B cell (primary cell): ENCODE data around the gene ROR2. TPM values are rescaled to one million over a fixed set of nuclear protein-coding genes. Genes with fewer than 3 reads are reported as not detected.

Source experiments
- ATAC-seq: fragments of 200-7000 bp; cut with Tn5 transposase; one replicate; pipeline ENCODE4 v1.10.0; 2021; ENCODE audit warnings: low read depth, mild to moderate bottlenecking, moderate number of reproducible peaks, moderate library complexity
- CTCF ChIA-PET: fragments of 350-600 bp; sonication (Branson Sonifier 250); formaldehyde crosslinking; loops from one replicate; lab custom pipeline; 2021; ENCODE audit warnings: antibody characterized with exemption, inconsistent platforms; lab: Charles Lee
- POLR2A ChIA-PET: fragments of 350-600 bp; sonication (Branson Sonifier 250); formaldehyde crosslinking; loops from one replicate; lab custom pipeline; 2021; ENCODE audit warnings: antibody characterized with exemption; lab: Charles Lee
- DNase-seq: peaks from one replicate; pipeline ENCODE4 v3.0.0; 2013
- H2AFZ ChIP-seq: 2 replicates; pipeline ENCODE4 v1.6.1; 2012; ENCODE audit warnings: mild to moderate bottlenecking, low read depth, low read length; ENCODE audit not compliant: insufficient read depth, poor library complexity, severe bottlenecking
- H3K27ac ChIP-seq, 2 donors: 1 replicate in 1 of 2; 2 replicates in 1 of 2; pipeline ENCODE4 v1.5.1; 2012 to 2013; ENCODE audit warnings: low read length in 2 of 2, mild to moderate bottlenecking in 2 of 2, moderate library complexity in 1 of 2
- H3K27me3 ChIP-seq, 4 experiments: fragments of 200-600 bp in 1 of 4; sonication (generic) in 1 of 4; replicated peaks in 1 of 4; 1 replicate in 2 of 4; 2 replicates in 2 of 4; pipeline versions ENCODE4 v1.6.1 to v1.7.0; 2013 to 2016; ENCODE audit warnings: low read length in 3 of 4, mild to moderate bottlenecking in 2 of 4, mixed read lengths in 1 of 4, moderate library complexity in 1 of 4; ENCODE audit not compliant: insufficient read depth in 4 of 4, control insufficient read depth in 3 of 4; ENCODE audit errors: control extremely low read depth in 1 of 4
- H3K36me3 ChIP-seq, 2 experiments: replicated peaks in 1 of 2; 1 replicate in 1 of 2; 2 replicates in 1 of 2; pipeline versions ENCODE4 v1.6.1 to v1.7.1; 2013; ENCODE audit warnings: low read length in 1 of 2; ENCODE audit not compliant: insufficient read depth in 2 of 2, control insufficient read depth in 1 of 2; ENCODE audit errors: control extremely low read depth in 1 of 2, extremely low read depth in 1 of 2
- H3K4me1 ChIP-seq, 2 donors: fragments of 200-600 bp in 1 of 2; sonication (generic) in 1 of 2; 1 replicate in 1 of 2; 2 replicates in 1 of 2; pipeline versions ENCODE4 v1.5.1 to v1.6.1; 2013 to 2017; ENCODE audit warnings: low read length in 2 of 2; ENCODE audit not compliant: control insufficient read depth in 2 of 2, insufficient read depth in 2 of 2
- H3K4me2 ChIP-seq: replicated peaks from 2 replicates; pipeline ENCODE3; 2012; ENCODE audit warnings: mild to moderate bottlenecking, low read depth, low read length; ENCODE audit not compliant: poor library complexity, severe bottlenecking
- H3K4me3 ChIP-seq, 5 experiments: fragments of 200-600 bp in 1 of 5; sonication (generic) in 1 of 5; 1 replicate in 3 of 5; 2 replicates in 2 of 5; pipeline versions ENCODE4 v1.5.1 to v1.7.0; 2011 to 2016; ENCODE audit warnings: low read length in 4 of 5, mild to moderate bottlenecking in 4 of 5, low read depth in 2 of 5, control low read depth in 1 of 5, moderate library complexity in 1 of 5; ENCODE audit not compliant: insufficient read depth in 1 of 5; ENCODE audit errors: control extremely low read depth in 1 of 5, extremely low read depth in 1 of 5
- H3K79me2 ChIP-seq: fragments of 200-600 bp; sonication (generic); one replicate; pipeline ENCODE4 v1.6.0; 2016; ENCODE audit warnings: low read length; ENCODE audit not compliant: control insufficient read depth, insufficient read depth
- H3K9ac ChIP-seq: fragments of 200-600 bp; sonication (generic); 2 replicates; pipeline ENCODE4 v1.6.1; 2017; ENCODE audit warnings: mild to moderate bottlenecking, low read length, moderate library complexity
- H3K9me3 ChIP-seq, 3 donors: one replicate each; pipeline versions ENCODE4 v1.6.1 to v1.7.1; 2013; ENCODE audit warnings: low read length in 2 of 3; ENCODE audit not compliant: control insufficient read depth in 2 of 3, insufficient read depth in 1 of 3; ENCODE audit errors: control extremely low read depth in 1 of 3
- H4K20me1 ChIP-seq: 2 replicates; pipeline ENCODE4 v1.6.0; 2012; ENCODE audit warnings: mild to moderate bottlenecking, low read length; ENCODE audit not compliant: insufficient read depth, control insufficient read depth, poor library complexity, severe bottlenecking
- H3K27ac Mint-ChIP-seq: one replicate; pipeline ENCODE4 v1.8.0; 2021; ENCODE audit warnings: mixed read lengths
- H3K27me3 Mint-ChIP-seq: one replicate; pipeline ENCODE4 v1.8.0; 2021; ENCODE audit warnings: mixed read lengths
- H3K4me1 Mint-ChIP-seq: one replicate; pipeline ENCODE4 v1.8.0; 2021; ENCODE audit warnings: mixed read lengths
- H3K4me3 Mint-ChIP-seq: one replicate; pipeline ENCODE4 v1.8.0; 2021; ENCODE audit warnings: mixed read lengths
- H3K9me3 Mint-ChIP-seq: one replicate; pipeline ENCODE4 v1.8.0; 2022; ENCODE audit warnings: mixed read lengths; ENCODE audit not compliant: insufficient read depth
- EZH2 ChIP-seq: IDR thresholded peaks from 2 replicates; pipeline ENCODE4 v1.6.1; 2012; ENCODE audit warnings: borderline replicate concordance, low read depth, mild to moderate bottlenecking, moderate library complexity, low read length; ENCODE audit not compliant: insufficient read depth, poor library complexity, severe bottlenecking
- WGBS: methylation state at CpG from one replicate; pipeline ENCODE4 v1.1.5; 2013; ENCODE audit warnings: missing lambda C conversion rate; ENCODE audit not compliant: insufficient coverage; 5-methylcytosine and 5-hydroxymethylcytosine counted together
- intact Hi-C: fragments of 100-400 bp; cut with micrococcal nuclease; formaldehyde crosslinking; loops from one replicate; pipeline ENCODE4 v1.10.0; 2022
- polyA plus RNA-seq: library from polyadenylated mRNA; depleted of rRNA; stranded (reverse); fragments of >200 nt; gene quantifications from 2 replicates; pipeline ENCODE4 v1.2.3, GENCODE V29; 2012
- total RNA-seq, 2 donors: library from RNA; stranded (reverse); fragments of 120-200 nt in 1 of 2; gene quantifications; 1 replicate in 1 of 2; 2 replicates in 1 of 2; pipeline versions ENCODE4 v1.2.3 to v1.2.4, GENCODE V29; 2013 to 2022
- TF ChIP-seq, protein P1 (sequence below): fragments of 200-600 bp; IDR thresholded peaks from one replicate; pipeline ENCODE4 v1.8.0; 2022; ENCODE audit warnings: antibody characterized with exemption, mild to moderate bottlenecking

ROR2 gene
- total and polyA plus RNA-seq, 2 donors (not counting 1 experiment from before 2014, with no cell fraction given), result 0.21 to 0.49 TPM

DNA sequence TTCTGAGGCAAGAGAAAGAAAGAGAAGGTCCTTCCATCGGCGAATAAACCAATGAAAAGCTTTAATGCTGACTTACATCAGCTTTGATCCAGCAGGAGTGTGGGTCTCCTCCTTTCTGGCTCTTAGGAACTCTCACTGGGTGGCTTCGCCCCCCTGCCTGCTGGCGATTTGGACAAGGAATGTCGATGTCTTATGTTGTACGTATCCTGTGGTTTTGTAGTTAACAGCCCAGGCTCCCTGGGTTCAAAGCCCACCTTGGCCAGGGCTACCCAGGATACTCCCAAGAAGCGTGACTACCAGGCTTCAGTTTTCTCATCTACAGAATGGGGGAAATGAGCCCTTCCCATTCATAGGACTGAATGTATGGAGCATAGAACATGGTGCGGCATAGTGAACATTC, 124.2 kb downstream of the ROR2 start:
- CTCF ChIA-PET, result no interaction called here

DNA sequence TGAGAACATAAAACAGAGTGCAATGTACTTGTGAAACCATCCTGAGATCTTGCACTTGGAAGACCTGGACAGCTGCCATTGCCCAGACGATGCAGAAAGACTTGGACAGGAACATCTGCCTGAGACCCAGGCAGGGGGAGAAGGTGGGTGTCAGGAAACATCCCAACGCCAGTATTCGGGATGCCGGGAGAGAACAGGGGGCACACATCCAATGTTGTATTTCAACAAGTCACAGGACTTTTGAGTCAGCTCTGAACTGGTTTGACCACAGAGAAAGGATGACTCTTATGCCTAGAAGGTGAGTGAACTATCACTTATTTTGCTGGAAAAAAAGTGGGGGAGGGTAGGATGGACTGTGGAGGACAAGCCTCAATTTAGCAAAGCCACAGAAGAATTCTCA, 124.6 kb downstream of the ROR2 start:
- no peak overlapping the region for H3K4me3 ChIP-seq
- TF ChIP-seq, protein P1, sequence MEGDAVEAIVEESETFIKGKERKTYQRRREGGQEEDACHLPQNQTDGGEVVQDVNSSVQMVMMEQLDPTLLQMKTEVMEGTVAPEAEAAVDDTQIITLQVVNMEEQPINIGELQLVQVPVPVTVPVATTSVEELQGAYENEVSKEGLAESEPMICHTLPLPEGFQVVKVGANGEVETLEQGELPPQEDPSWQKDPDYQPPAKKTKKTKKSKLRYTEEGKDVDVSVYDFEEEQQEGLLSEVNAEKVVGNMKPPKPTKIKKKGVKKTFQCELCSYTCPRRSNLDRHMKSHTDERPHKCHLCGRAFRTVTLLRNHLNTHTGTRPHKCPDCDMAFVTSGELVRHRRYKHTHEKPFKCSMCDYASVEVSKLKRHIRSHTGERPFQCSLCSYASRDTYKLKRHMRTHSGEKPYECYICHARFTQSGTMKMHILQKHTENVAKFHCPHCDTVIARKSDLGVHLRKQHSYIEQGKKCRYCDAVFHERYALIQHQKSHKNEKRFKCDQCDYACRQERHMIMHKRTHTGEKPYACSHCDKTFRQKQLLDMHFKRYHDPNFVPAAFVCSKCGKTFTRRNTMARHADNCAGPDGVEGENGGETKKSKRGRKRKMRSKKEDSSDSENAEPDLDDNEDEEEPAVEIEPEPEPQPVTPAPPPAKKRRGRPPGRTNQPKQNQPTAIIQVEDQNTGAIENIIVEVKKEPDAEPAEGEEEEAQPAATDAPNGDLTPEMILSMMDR, result no peak
- no peak for TF ChIP-seq EZH2
- no peaks in the 10 kb centered on the region for H3K9me3 Mint-ChIP-seq
- DNase-seq (no peak), ATAC-seq (no peak)
- peaks cover 28% of the 10 kb centered on the region for H3K27me3 Mint-ChIP-seq
- H3K4me1 ChIP-seq, result no peaks in the 10 kb centered on the region
- CTCF ChIA-PET, result no interaction called here
- WGBS, result 92% methylated on average over 4 of the region's 4 CpGs
- no peaks in the 10 kb centered on the region for H3K27me3 ChIP-seq
- POLR2A ChIA-PET, result no interaction called here
- H3K9me3 ChIP-seq, result no peaks in the 10 kb centered on the region
- H3K79me2 ChIP-seq, result no peaks in the 10 kb centered on the region
- no peak overlapping the region for H3K4me3 Mint-ChIP-seq
- intact Hi-C loops, result no loop called here
- no peaks in the 10 kb centered on the region for H4K20me1 ChIP-seq
- H3K9ac ChIP-seq, result no peak overlapping the region
- H3K27ac ChIP-seq, result no peak overlapping the region
- no peak overlapping the region for H2AFZ ChIP-seq
- no peaks in the 10 kb centered on the region for H3K36me3 ChIP-seq
- no peaks in the 10 kb centered on the region for H3K4me1 Mint-ChIP-seq
- no peak overlapping the region for H3K4me2 ChIP-seq
- no peak overlapping the region for H3K27ac Mint-ChIP-seq

More for the DNA sequence above, 124.2 kb downstream of the ROR2 start:
- Histone ChIP-seq H3K9me3 (no peaks in the 10 kb centered on the region), H3K4me2 (no peak overlapping the region), H3K36me3 (no peaks in the 10 kb centered on the region), H3K4me1 (no peaks in the 10 kb centered on the region), H4K20me1 (no peaks in the 10 kb centered on the region), H3K27ac (no peak overlapping the region), H3K79me2 (no peaks in the 10 kb centered on the region), H3K4me3 (no peak overlapping the region), H3K27me3 (no peaks in the 10 kb centered on the region), H3K9ac (no peak overlapping the region), H2AFZ (no peak overlapping the region)
- intact Hi-C loops, result no loop called here
- Mint-ChIP-seq H3K4me1 (no peaks in the 10 kb centered on the region), H3K27ac (no peak overlapping the region), H3K4me3 (no peak overlapping the region), H3K27me3 (peaks cover 28% of the 10 kb centered on the region), H3K9me3 (no peaks in the 10 kb centered on the region)
- WGBS, result 86% methylated on average over 1 of the region's 8 CpGs
- DNase-seq (no peak), ATAC-seq (no peak)
- POLR2A ChIA-PET, result no interaction called here
- TF ChIP-seq, protein P1, result no peak
- no peak for TF ChIP-seq EZH2
